Endothelial cell of umbilical vein (primary cell): Measurements from ENCODE around the gene PLCG2. TPM values are rescaled to one million over a fixed set of nuclear protein-coding genes. Genes with fewer than 3 reads are reported as not detected.

Experiments used
- BruUV-seq: library from RNA; stranded (reverse); fragments of 400-500 nt; replicated peaks from 2 replicates; lab custom pipeline; 2021; lab: Mats Ljungman, UMichigan
- CTCF ChIA-PET: fragments of 300-600, 350-600 bp; sonication (Branson Sonifier 250); formaldehyde crosslinking; loops from one replicate; lab custom pipeline; 2021; ENCODE audit warnings: antibody characterized with exemption, inconsistent platforms; lab: Charles Lee
- POLR2A ChIA-PET: fragments of 300-600, 350-600 bp; sonication (Branson Sonifier 250); formaldehyde crosslinking; loops from one replicate; lab custom pipeline; 2021; ENCODE audit warnings: antibody characterized with exemption, inconsistent platforms; lab: Charles Lee
- DNase-seq: peaks from one replicate; pipeline ENCODE4 v3.0.0-alpha.2; 2011; ENCODE audit warnings: low read depth, low spot score
- FAIRE-seq: peaks from 2 replicates; lab custom pipeline; 2011; peaks lifted over from hg19 to GRCh38; lab: Jason Lieb, UNC
- H2AFZ ChIP-seq: 2 replicates; pipeline ENCODE4 v1.6.0; 2012; ENCODE audit warnings: low read depth, low read length, control low read depth, inconsistent platforms
- H3K27ac ChIP-seq: 2 replicates; pipeline ENCODE4 v1.5.1; 2011; ENCODE audit warnings: low read depth, mild to moderate bottlenecking, control low read depth, low read length, moderate library complexity; ENCODE audit not compliant: insufficient read depth
- H3K27me3 ChIP-seq, 2 experiments: 2 replicates each; pipeline versions ENCODE4 v1.6.0 to v1.6.1; 2011; ENCODE audit warnings: low read length in 2 of 2, mixed read lengths in 1 of 2; ENCODE audit not compliant: control insufficient read depth in 2 of 2, insufficient read depth in 2 of 2
- H3K36me3 ChIP-seq, 2 experiments: 2 replicates in 1 of 2; 3 replicates in 1 of 2; pipeline ENCODE4 v1.5.1; 2011; ENCODE audit warnings: low read length in 2 of 2, mild to moderate bottlenecking in 1 of 2, moderate library complexity in 1 of 2; ENCODE audit not compliant: control insufficient read depth in 2 of 2, insufficient read depth in 2 of 2; ENCODE audit errors: extremely low read depth in 1 of 2
- H3K4me1 ChIP-seq: 3 replicates; pipeline ENCODE4 v1.5.1; 2011; ENCODE audit warnings: mild to moderate bottlenecking, low read length; ENCODE audit not compliant: control insufficient read depth, insufficient read depth; ENCODE audit errors: extremely low read depth
- H3K4me2 ChIP-seq: 2 replicates; pipeline ENCODE4 v1.6.1; 2011; ENCODE audit warnings: low read length, control low read depth, mixed read lengths; ENCODE audit not compliant: insufficient read depth
- H3K4me3 ChIP-seq, 3 experiments: fragments of 200-600 bp in 1 of 3; sonication (generic), shearing (Covaris generic) in 1 of 3; replicated peaks in 1 of 3; 2 replicates each; pipeline ENCODE4 v1.5.1; 2011 to 2016; ENCODE audit warnings: control low read depth in 3 of 3, low read length in 3 of 3, mild to moderate bottlenecking in 2 of 3, inconsistent platforms in 1 of 3, low read depth in 1 of 3, moderate library complexity in 1 of 3; ENCODE audit not compliant: insufficient read depth in 1 of 3
- H3K79me2 ChIP-seq: 2 replicates; pipeline ENCODE4 v1.6.0; 2012; ENCODE audit warnings: low read length, inconsistent platforms; ENCODE audit not compliant: control insufficient read depth, insufficient read depth
- H3K9ac ChIP-seq: replicated peaks from 2 replicates; pipeline ENCODE3; 2011; ENCODE audit warnings: low read length, control low read depth; ENCODE audit not compliant: insufficient read depth; ENCODE audit errors: extremely low read depth
- H3K9me1 ChIP-seq: replicated peaks from 3 replicates; pipeline ENCODE4 v1.6.0; 2011; ENCODE audit warnings: mild to moderate bottlenecking, low read length; ENCODE audit not compliant: control insufficient read depth, insufficient read depth; ENCODE audit errors: extremely low read depth
- H3K9me3 ChIP-seq: replicated peaks from 2 replicates; pipeline ENCODE4 v1.5.1; 2012; ENCODE audit warnings: low read length, inconsistent platforms; ENCODE audit not compliant: control insufficient read depth, insufficient read depth
- H4K20me1 ChIP-seq: replicated peaks from 2 replicates; pipeline ENCODE3; 2011; ENCODE audit warnings: mild to moderate bottlenecking, low read length; ENCODE audit not compliant: control insufficient read depth, insufficient read depth; ENCODE audit errors: extremely low read depth
- EZH2 ChIP-seq: IDR thresholded peaks from 2 replicates; pipeline ENCODE4 v1.6.1; 2012; ENCODE audit warnings: borderline replicate concordance, low read depth, mild to moderate bottlenecking, moderate library complexity, low read length, inconsistent platforms; ENCODE audit not compliant: severe bottlenecking
- FOS ChIP-seq: IDR thresholded peaks from 2 replicates; pipeline ENCODE4 v1.6.1; 2011; ENCODE audit warnings: mild to moderate bottlenecking, low read length, moderate library complexity, borderline replicate concordance; ENCODE audit not compliant: insufficient read depth
- GATA2 ChIP-seq: IDR thresholded peaks from 2 replicates; pipeline ENCODE4 v1.7.0; 2011; ENCODE audit warnings: low read depth, mild to moderate bottlenecking, moderate library complexity, mixed read lengths, low read length; ENCODE audit not compliant: insufficient read length, insufficient read depth
- JUN ChIP-seq: IDR thresholded peaks from 2 replicates; pipeline ENCODE4 v1.6.1; 2011; ENCODE audit warnings: borderline replicate concordance, low read depth; ENCODE audit not compliant: insufficient read length, insufficient read depth
- MAX ChIP-seq: IDR thresholded peaks from 2 replicates; pipeline ENCODE4 v1.6.1; 2011; ENCODE audit not compliant: insufficient read depth, insufficient read length
- MYC ChIP-seq: IDR thresholded peaks from one replicate; pipeline ENCODE4 v1.6.1; 2011; ENCODE audit warnings: mild to moderate bottlenecking, low read depth, low read length
- POLR2A ChIP-seq: IDR thresholded peaks from 2 replicates; pipeline ENCODE4 v1.6.1; 2012; ENCODE audit warnings: low read depth, mild to moderate bottlenecking, control low read depth, low read length
- POLR2AphosphoS5 ChIP-seq: IDR thresholded peaks from 2 replicates; pipeline ENCODE4 v1.6.1; 2012; ENCODE audit warnings: low read depth, mild to moderate bottlenecking, control low read depth, low read length, moderate library complexity; ENCODE audit not compliant: insufficient read depth
- dilution Hi-C: fragments of 300-500 bp; cut with MboI; formaldehyde crosslinking; loops from one replicate; pipeline ENCODE4 v1.15.0; 2019; ENCODE audit warnings: low sequenced_read_pairs; ENCODE audit not compliant: extremely low pct_ligation_motif_present
- intact Hi-C: fragments of 100-400 bp; cut with micrococcal nuclease; formaldehyde crosslinking; loops from one replicate; pipeline ENCODE4 v1.10.0; 2022
- polyA plus RNA-seq, 4 experiments: library from polyadenylated mRNA; depleted of rRNA in 3 of 4; stranded (reverse) in 3 of 4; unstranded in 1 of 4; fragments of >200 nt; gene quantifications; 2 replicates each; pipeline versions ENCODE4 v1.2.1 to v1.2.3, GENCODE V29; 2011 to 2012; ENCODE audit warnings: missing spikeins in 1 of 4
- total RNA-seq: library from RNA; stranded (reverse); gene quantifications from 2 replicates; pipeline ENCODE4 v1.2.3, GENCODE V29; 2021
- TF ChIP-seq, protein P1 (sequence below), 2 donors: IDR thresholded peaks; 1 replicate in 1 of 2; 2 replicates in 1 of 2; pipeline ENCODE4 v1.5.1; 2011; ENCODE audit warnings: low read length in 2 of 2, mild to moderate bottlenecking in 2 of 2, moderate library complexity in 2 of 2, control low read depth in 1 of 2, inconsistent platforms in 1 of 2, low read depth in 1 of 2; ENCODE audit not compliant: insufficient read depth in 1 of 2; ENCODE audit errors: extremely low read depth in 1 of 2

PLCG2 gene
- total and polyA plus RNA-seq, 2 donors (not counting 3 experiments of a cell fraction or from before 2014, with no cell fraction given) = 10.8 to 13.6 TPM

DNA sequence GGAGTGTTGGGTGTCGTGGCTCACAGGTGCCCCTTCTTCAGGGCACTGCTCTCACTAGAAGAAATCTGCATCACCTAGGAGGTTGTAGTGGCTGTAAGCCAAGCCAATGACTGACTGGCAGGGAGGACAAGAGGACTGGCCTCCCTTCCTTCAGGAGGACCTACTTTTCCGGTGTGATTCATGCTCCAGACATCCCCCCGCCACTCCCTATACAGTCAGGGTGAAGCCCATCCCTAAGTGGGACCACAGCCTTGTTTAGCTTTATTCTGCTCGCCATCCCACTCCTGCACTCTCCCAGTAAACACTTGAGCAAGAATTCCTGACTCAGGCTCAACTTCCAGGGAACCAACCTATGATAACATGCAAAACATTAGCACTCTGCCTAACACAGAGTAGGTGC lies 67.0 kb downstream of the PLCG2 start:
- no peak for DNase-seq
- H3K4me3 ChIP-seq = no peak overlapping the region
- CTCF ChIA-PET = no interaction called here
- intact Hi-C loops = no loop called here
- H2AFZ ChIP-seq = no peak overlapping the region
- no peak overlapping the region for H3K4me2 ChIP-seq
- FAIRE-seq = no peak
- H3K9ac ChIP-seq = no peak overlapping the region
- no peaks in the 10 kb centered on the region for H3K9me1 ChIP-seq
- H3K9me3 ChIP-seq = no peaks in the 10 kb centered on the region
- POLR2A ChIA-PET = interaction anchor here (0.5 kb wide), 1 partner anchor 47 kb away, joined by 3 read pairs; no protein-coding TSS in a partner anchor
- H4K20me1 ChIP-seq = no peaks in the 10 kb centered on the region
- dilution Hi-C loops = no loop called here
- peaks cover 0 to 2% of the 10 kb centered on the region in 2 experiments for H3K27me3 ChIP-seq
- TF ChIP-seq POLR2A (no peak), MYC (no peak), JUN (no peak), GATA2 (no peak), POLR2AphosphoS5 (no peak), EZH2 (no peak), FOS (no peak), MAX (no peak)
- TF ChIP-seq, protein P1, sequence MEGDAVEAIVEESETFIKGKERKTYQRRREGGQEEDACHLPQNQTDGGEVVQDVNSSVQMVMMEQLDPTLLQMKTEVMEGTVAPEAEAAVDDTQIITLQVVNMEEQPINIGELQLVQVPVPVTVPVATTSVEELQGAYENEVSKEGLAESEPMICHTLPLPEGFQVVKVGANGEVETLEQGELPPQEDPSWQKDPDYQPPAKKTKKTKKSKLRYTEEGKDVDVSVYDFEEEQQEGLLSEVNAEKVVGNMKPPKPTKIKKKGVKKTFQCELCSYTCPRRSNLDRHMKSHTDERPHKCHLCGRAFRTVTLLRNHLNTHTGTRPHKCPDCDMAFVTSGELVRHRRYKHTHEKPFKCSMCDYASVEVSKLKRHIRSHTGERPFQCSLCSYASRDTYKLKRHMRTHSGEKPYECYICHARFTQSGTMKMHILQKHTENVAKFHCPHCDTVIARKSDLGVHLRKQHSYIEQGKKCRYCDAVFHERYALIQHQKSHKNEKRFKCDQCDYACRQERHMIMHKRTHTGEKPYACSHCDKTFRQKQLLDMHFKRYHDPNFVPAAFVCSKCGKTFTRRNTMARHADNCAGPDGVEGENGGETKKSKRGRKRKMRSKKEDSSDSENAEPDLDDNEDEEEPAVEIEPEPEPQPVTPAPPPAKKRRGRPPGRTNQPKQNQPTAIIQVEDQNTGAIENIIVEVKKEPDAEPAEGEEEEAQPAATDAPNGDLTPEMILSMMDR (IDR thresholded peaks at IDR 0.05; ENCODE audit: extremely low read depth in 1 of 2, insufficient read depth in 1 of 2, low read depth in 1 of 2, low read length in 2 of 2) = no peak
- H3K79me2 ChIP-seq = no peaks in the 10 kb centered on the region
- no peak overlapping the region for H3K27ac ChIP-seq
- no TSS peak for BruUV-seq
- no peaks in the 10 kb centered on the region for H3K36me3 ChIP-seq
- H3K4me1 ChIP-seq = no peaks in the 10 kb centered on the region
